GM19455 (cell line): ENCODE results near the gene EPB41L4B.
"Not testable (repeated sequence)": the region's sequence is repeated elsewhere in the genome, so short reads cannot be mapped to it uniquely, and the experiment has no call there.

ENCODE experiments used
- ATAC-seq: cut with Tn5 transposase; IDR thresholded peaks from one replicate; pipeline ENCODE4 v1.9.1; 2021; ENCODE audit not compliant: unreplicated experiment

EPB41L4B gene

GRCh38 chr9:109126671-109127070 is 194.2 kb downstream of the EPB41L4B start:
- ATAC-seq: not testable (repeated sequence)

GRCh38 chr9:109124121-109124520 is 196.7 kb downstream of the EPB41L4B start:
- no peak for ATAC-seq

GRCh38 chr9:109122726-109123621 is 197.9 kb downstream of the EPB41L4B start:
- no peak for ATAC-seq
